HG02852 (cell line): ENCODE measurements around the gene CDK15.

Source experiments
- ATAC-seq: cut with Tn5 transposase; IDR thresholded peaks from one replicate; pipeline ENCODE4 v1.9.1; 2021; ENCODE audit warnings: mild to moderate bottlenecking, moderate library complexity; ENCODE audit not compliant: unreplicated experiment

Gene CDK15

GRCh38 chr2:201932511-201932910 lies 126.2 kb downstream of the CDK15 start:
- ATAC-seq = no peak

- ATAC-seq = no peak
Observed at GRCh38 chr2:201933792-201934237, 127.5 kb downstream of the CDK15 start.

GRCh38 chr2:201936817-201937216 lies 130.5 kb downstream of the CDK15 start:
- no peak for ATAC-seq

- no peak for ATAC-seq
Observed at GRCh38 chr2:201937343-201937742, 131.0 kb downstream of the CDK15 start.

GRCh38 chr2:201938156-201938775 lies 131.9 kb downstream of the CDK15 start:
- no peak for ATAC-seq

- ATAC-seq = no peak
Observed at GRCh38 chr2:201938781-201939180, 132.4 kb downstream of the CDK15 start.

GRCh38 chr2:201939453-201939941 lies 133.2 kb downstream of the CDK15 start:
- ATAC-seq = no peak

GRCh38 chr2:201942531-201942930 lies 136.2 kb downstream of the CDK15 start:
- ATAC-seq = no peak
